IPS-20b (cell line): Measurements from ENCODE around the gene PLA2G2E.
"Not testable (repeated sequence)": the region's sequence is repeated elsewhere in the genome, so short reads cannot be mapped to it uniquely, and the experiment has no call there.

Source experiments
- H3K27ac ChIP-seq: one replicate; pipeline ENCODE4 v1.5.1; 2013; ENCODE audit warnings: low read length
- H3K27me3 ChIP-seq: 2 replicates; pipeline ENCODE4 v1.6.1; 2013; ENCODE audit warnings: mild to moderate bottlenecking, low read length, inconsistent platforms; ENCODE audit not compliant: insufficient read depth
- H3K36me3 ChIP-seq: 2 replicates; pipeline ENCODE4 v1.6.1; 2013; ENCODE audit warnings: low read depth, mild to moderate bottlenecking, inconsistent platforms, low read length, moderate library complexity; ENCODE audit not compliant: insufficient read depth
- H3K4me1 ChIP-seq: 2 replicates; pipeline ENCODE4 v1.6.1; 2013; ENCODE audit warnings: mild to moderate bottlenecking, control low read depth, inconsistent platforms, low read length, moderate library complexity; ENCODE audit not compliant: insufficient read depth
- H3K4me3 ChIP-seq: 2 replicates; pipeline ENCODE4 v1.5.1; 2013; ENCODE audit warnings: mild to moderate bottlenecking, low read length, inconsistent platforms
- H3K9ac ChIP-seq: 2 replicates; pipeline ENCODE4 v1.6.1; 2013; ENCODE audit warnings: low read depth, mild to moderate bottlenecking, inconsistent platforms, low read length, moderate library complexity
- H3K9me3 ChIP-seq: 2 replicates; pipeline ENCODE4 v1.6.1; 2013; ENCODE audit warnings: mild to moderate bottlenecking, low read depth, low read length, inconsistent platforms; ENCODE audit not compliant: insufficient read depth

PLA2G2E gene

GRCh38 chr1:19903621-19904020 is 19.8 kb downstream of the PLA2G2E start:
- Histone ChIP-seq H3K4me1 (no peaks in the 10 kb centered on the region), H3K27me3 (no peaks in the 10 kb centered on the region), H3K27ac (no peak overlapping the region), H3K9me3 (no peaks in the 10 kb centered on the region), H3K4me3 (no peak overlapping the region), H3K9ac (no peak overlapping the region), H3K36me3 (peaks cover 97% of the 10 kb centered on the region)

- Histone ChIP-seq H3K9me3 (no peaks in the 10 kb centered on the region), H3K27me3 (no peaks in the 10 kb centered on the region), H3K4me1 (no peaks in the 10 kb centered on the region), H3K27ac (no peak overlapping the region), H3K9ac (no peak overlapping the region), H3K36me3 (peaks cover 97% of the 10 kb centered on the region), H3K4me3 (no peak overlapping the region)
Measured at GRCh38 chr1:19901653-19902052, 21.8 kb downstream of the PLA2G2E start.

DNA sequence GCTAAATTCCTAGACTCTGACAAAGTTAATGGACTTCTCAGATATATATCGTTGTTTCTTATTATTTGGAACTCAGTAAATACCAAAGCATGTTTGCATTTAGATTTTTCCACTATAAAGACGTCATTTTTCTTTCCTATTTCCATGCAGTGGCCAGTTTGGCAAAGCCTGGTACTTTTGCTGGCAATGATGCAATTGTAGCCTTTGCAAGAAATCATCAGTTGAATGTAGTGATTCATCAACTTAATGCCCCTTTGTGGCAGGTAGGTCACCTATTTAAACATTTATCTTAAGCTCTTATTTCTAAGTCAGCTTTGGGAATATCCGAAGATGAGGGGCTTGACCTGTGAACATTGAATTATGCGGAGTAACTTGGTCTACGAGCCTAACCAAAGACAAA is 29.2 kb downstream of the PLA2G2E start:
- Histone ChIP-seq H3K9ac (no peak overlapping the region), H3K4me1 (no peaks in the 10 kb centered on the region), H3K27me3 (no peaks in the 10 kb centered on the region), H3K9me3 (no peaks in the 10 kb centered on the region), H3K4me3 (no peak overlapping the region), H3K27ac (no peak overlapping the region), H3K36me3 (peaks cover 90% of the 10 kb centered on the region)

DNA sequence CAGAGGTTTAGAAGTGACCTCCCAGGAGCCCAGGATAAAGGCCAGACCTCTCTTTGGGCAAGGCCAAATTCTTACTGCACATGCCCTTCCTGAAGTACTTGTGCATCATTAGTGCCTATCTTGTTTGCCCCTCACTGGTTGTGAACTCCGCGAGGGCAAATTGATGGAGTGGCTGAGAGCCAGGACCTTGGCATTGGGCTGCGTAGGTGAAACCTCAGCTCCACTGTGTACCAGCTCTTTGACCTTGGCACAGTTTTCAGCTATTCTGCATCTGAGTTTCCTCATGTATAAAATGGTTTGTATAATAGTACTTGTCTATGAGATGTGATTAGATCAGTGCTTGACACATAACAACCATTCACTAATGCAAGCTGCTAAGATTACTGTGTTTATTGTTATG is 29.7 kb downstream of the PLA2G2E start:
- H3K4me1 ChIP-seq, result no peaks in the 10 kb centered on the region
- H3K36me3 ChIP-seq, result peaks cover 85% of the 10 kb centered on the region

GRCh38 chr1:19892628-19893168 is 30.7 kb downstream of the PLA2G2E start:
- Histone ChIP-seq H3K27ac (no peak overlapping the region), H3K36me3 (peaks cover 75% of the 10 kb centered on the region), H3K9ac (no peak overlapping the region), H3K4me3 (no peak overlapping the region), H3K27me3 (no peaks in the 10 kb centered on the region), H3K9me3 (no peaks in the 10 kb centered on the region), H3K4me1 (no peaks in the 10 kb centered on the region; the same call in 1 of the 2 replicates)

More for the DNA sequence above, 29.7 kb downstream of the PLA2G2E start:
- H3K9me3 ChIP-seq, result no peaks in the 10 kb centered on the region
- H3K27ac ChIP-seq, result no peak overlapping the region
- H3K27me3 ChIP-seq, result no peaks in the 10 kb centered on the region
- no peak overlapping the region for H3K4me3 ChIP-seq
- no peak overlapping the region for H3K9ac ChIP-seq

DNA sequence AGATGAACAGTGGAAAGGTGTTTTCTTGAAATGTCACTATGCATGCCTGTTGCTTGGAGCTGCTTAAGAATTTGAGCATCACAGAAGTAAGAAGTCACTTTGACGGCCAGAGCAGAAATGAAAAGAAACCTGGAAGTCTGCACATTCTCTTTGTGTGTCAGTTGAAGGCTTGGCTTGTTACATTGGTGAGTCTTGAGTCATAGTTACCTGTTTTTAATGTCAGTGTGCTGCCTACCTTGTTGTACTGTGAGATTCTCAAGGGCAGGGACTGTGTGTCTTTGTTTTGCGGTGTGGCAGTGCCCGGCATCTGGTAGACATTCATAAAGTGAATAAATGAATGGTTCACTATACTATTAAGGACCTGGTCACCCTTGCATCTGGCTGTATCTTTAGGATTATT is 31.3 kb downstream of the PLA2G2E start:
- no peak overlapping the region for H3K27ac ChIP-seq
- H3K4me3 ChIP-seq, result no peak overlapping the region
- H3K4me1 ChIP-seq, result no peaks in the 10 kb centered on the region; the same call in 1 of the 2 replicates
- no peaks in the 10 kb centered on the region for H3K27me3 ChIP-seq
- H3K36me3 ChIP-seq, result peaks cover 69% of the 10 kb centered on the region
- no peaks in the 10 kb centered on the region for H3K9me3 ChIP-seq
- no peak overlapping the region for H3K9ac ChIP-seq

DNA sequence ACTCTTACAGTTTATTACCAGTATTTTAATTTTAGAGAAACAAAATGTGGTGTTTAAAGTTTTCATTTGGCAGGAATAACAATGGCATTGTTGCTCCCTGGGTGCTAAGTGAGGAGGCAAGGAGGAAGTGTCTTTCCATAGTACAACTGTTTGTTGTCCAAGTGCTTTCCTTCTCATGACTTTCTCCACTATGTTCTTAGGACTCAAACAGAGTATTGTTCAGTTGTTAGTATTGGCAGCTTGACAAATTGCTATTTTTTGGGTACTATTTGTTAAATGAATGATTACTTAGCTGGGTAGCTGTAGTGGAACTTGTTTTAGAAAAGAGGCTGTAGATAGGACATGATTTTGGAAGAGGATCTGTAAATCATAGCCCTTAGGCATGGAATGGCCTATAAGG is 33.8 kb downstream of the PLA2G2E start:
- Histone ChIP-seq H3K4me3 (no peak overlapping the region), H3K4me1 (no peaks in the 10 kb centered on the region; the same call in 1 of the 2 replicates), H3K27me3 (no peaks in the 10 kb centered on the region), H3K9me3 (no peaks in the 10 kb centered on the region), H3K9ac (no peak overlapping the region), H3K36me3 (peaks cover 47% of the 10 kb centered on the region), H3K27ac (no peak overlapping the region)

DNA sequence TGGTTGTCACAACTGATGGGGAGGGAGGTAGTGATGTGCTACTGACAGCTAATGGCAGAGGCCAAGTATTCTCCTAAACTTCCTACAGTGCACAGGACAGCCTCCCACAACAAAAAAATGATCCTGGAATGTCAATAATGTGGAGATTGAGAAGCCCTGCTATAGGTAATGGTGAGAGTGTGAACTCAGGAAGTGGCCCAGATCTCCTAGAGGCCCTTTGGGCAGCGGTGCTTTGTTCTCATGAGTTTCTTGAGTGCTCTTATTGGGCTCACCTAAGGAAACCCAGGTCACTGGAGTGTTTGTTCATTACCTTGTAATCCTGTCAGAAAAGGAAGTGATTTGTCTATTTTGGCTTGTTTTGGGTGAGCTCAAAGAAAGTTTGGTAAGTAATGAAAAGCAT is 35.3 kb downstream of the PLA2G2E start:
- Histone ChIP-seq H3K4me1 (no peaks in the 10 kb centered on the region; the same call in 1 of the 2 replicates), H3K27ac (no peak overlapping the region), H3K4me3 (no peak overlapping the region), H3K9ac (no peak overlapping the region), H3K27me3 (no peaks in the 10 kb centered on the region), H3K9me3 (no peaks in the 10 kb centered on the region), H3K36me3 (peaks cover 31% of the 10 kb centered on the region)

DNA sequence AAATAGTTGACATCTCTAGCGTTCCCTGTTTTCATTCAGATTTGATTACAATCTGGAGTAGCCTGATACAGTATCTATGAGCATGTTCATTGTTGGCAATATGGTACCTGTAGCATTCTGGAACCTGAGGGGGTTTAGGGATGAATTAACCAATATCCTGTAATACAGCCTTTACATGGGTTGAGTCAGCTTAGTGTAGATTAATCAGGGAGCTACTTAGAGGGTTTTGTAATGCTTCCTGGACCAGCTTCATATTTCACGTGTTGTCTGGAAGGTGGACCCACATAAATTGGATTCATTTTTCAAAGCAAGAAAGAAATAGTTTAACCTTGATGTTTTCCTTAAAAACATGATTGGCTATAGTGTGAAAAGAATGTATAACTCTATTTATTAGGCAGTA is 37.6 kb downstream of the PLA2G2E start:
- Histone ChIP-seq H3K4me1 (peaks cover 4% of the 10 kb centered on the region; the same call in 1 of the 2 replicates), H3K9ac (no peak overlapping the region), H3K27ac (no peak overlapping the region), H3K36me3 (peaks cover 8% of the 10 kb centered on the region), H3K27me3 (no peaks in the 10 kb centered on the region), H3K9me3 (no peaks in the 10 kb centered on the region), H3K4me3 (no peak overlapping the region)

GRCh38 chr1:19884312-19884711 is 39.1 kb downstream of the PLA2G2E start:
- Histone ChIP-seq H3K4me1 (peaks cover 4% of the 10 kb centered on the region; the same call in 1 of the 2 replicates), H3K9me3 (no peaks in the 10 kb centered on the region), H3K27ac (no peak overlapping the region), H3K36me3 (no peaks in the 10 kb centered on the region), H3K27me3 (no peaks in the 10 kb centered on the region), H3K4me3 (no peak overlapping the region), H3K9ac (no peak overlapping the region)

DNA sequence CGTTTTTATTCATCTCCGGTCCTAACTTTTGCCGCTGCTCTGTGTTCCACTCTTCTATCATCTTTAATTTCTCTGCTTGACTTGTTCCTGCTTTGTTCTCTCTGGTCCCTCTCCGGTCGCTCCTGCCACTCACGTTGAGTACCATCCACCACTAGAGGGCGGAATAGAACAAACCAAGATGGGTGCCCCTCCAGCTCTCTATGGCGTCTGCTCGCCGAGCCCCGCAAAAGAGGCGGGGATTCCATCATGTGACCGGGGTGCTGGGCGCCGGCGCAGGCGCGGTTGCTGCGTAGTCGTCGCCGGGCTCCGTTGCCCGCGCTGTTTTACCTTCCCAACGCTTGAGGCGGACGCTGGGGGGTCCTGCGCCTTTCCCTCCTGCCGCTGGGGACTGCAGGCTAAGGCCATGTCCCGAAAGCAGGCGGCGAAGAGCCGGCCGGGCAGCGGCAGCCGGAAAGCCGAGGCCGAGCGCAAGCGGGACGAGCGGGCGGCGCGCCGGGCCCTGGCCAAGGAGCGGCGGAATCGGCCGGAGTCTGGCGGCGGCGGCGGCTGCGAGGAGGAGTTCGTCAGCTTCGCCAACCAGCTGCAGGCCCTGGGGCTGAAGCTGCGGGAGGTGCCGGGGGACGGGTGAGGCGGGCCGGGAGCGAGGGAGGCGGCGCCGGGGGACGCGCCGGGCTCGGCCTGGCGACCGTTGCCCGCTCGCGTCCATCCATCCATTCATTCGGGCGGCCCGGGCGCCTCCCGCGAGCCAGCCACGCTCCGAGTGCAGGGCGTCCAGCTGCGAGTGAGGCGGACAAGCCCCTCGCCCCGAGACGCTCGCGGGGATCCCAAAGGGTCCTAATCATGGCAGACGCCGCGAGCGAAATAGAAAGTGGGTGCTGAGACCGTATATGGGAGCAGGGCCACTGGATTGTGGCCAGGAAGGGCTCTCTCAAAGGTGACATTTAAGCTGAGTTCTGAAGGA is 41.0 kb downstream of the PLA2G2E start, which contains the start of gene OTUD3:
Gene OTUD3 (plus strand): TSS at position 285 of the 961 bp plus-strand sequence. CDS start 119 bp downstream, at position 404.
- peak within 1 kb of the TSS; percentile 87; the same call in 1 of the 2 replicates for H3K9ac ChIP-seq
- no peak within 1 kb of the TSS for H3K27ac ChIP-seq
- no peaks in the 10 kb centered on the region for H3K27me3 ChIP-seq
- H3K4me1 ChIP-seq, result peaks cover 4% of the 10 kb centered on the region; the same call in 1 of the 2 replicates
- H3K36me3 ChIP-seq, result no peaks in the 10 kb centered on the region
- no peaks in the 10 kb centered on the region for H3K9me3 ChIP-seq
- H3K4me3 ChIP-seq, result peak within 1 kb of the TSS; percentile 75

- H3K27ac ChIP-seq, H3K9me3 ChIP-seq, H3K4me1 ChIP-seq, H3K4me3 ChIP-seq, H3K36me3 ChIP-seq, H3K9ac ChIP-seq, H3K27me3 ChIP-seq: not testable (repeated sequence)
Measured at GRCh38 chr1:19880841-19881240, 42.6 kb downstream of the PLA2G2E start.
